GM19025 (cell line): ENCODE measurements around the gene EDEM1.
"Not testable (repeated sequence)": the region's sequence is repeated elsewhere in the genome, so short reads cannot be mapped to it uniquely, and the experiment has no call there.

ENCODE experiments used
- ATAC-seq: cut with Tn5 transposase; IDR thresholded peaks from one replicate; pipeline ENCODE4 v1.9.1; 2021; ENCODE audit warnings: mild to moderate bottlenecking, low read depth, moderate library complexity; ENCODE audit not compliant: unreplicated experiment

Gene EDEM1

DNA sequence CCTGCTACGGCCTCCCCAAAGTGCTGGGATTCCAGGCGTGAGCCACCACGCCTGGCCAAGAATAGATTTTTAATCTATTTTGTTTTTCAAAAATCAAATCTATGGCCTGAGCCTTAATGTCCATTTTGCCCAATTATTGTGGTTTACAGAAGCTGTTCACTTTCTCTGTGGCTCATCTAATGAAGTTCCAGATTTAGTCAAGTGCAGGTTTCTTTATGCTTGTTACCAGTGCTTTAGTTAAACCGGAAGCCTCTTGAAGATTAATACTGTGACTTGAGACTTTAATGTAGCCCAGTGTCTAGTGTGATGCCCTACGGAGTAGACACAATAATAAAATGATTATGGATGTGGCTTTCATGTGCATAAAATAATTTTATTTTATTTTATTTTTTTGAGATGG is 16.5 kb upstream of the EDEM1 start:
- no peak for ATAC-seq

DNA sequence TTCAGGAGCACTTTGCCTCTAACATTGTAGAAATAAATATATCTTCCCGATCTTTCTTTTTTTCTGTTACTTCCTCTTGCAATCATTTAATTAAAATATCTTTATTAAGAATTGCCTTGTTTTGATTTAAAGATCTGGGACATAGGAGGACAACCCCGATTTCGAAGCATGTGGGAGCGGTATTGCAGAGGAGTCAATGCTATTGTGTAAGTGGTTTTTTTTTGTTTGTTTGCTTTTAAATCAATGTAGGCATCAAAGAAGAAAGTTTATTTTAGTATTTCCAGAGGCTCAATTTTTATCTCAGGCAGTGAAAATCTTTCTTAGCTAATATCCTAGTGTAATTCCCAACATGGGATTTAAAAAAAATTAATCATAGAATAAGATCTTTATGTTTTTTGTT is 15.5 kb upstream of the EDEM1 start:
- ATAC-seq, result no peak

DNA sequence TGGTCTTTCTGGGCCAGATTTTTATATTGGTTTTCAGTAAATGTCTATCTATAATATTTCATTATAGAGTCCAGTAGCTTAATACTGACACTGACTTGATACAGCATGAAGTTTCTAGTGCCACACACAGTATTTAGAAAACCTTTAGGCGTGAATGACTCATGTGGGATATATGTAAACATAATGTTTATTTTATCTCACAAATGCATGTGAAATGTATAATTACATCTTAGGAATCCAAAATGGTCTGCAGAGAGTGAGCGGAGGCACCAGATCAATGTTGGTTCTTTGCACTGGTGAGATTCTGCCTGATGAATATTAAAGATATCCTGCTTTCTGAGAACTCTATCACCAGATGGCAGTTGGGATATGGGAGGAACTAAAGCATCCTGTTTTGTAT is 8.5 kb upstream of the EDEM1 start:
- not testable (repeated sequence) for ATAC-seq

GRCh38 chr3:5181469-5182141 is 5.9 kb upstream of the EDEM1 start:
- ATAC-seq, result peak; percentile 67

DNA sequence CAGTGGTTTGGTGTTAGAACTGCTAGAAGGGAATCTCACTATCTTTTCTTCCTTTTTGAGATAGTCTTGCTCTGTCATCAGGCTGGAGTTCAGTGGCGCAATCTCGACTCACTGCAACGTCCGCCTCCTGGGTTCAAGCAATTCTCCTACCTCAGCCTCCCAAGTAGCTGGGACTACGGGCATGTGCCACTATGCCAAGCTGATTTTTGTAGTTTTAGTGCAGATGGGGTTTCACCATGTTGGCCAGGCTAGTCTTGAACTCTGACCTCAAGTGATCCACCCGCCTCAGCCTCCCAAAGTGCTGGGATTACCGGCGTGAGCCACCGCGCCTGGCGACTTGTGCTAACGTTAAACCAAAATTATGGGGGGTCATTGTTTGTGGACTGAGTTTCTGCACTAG is 3.8 kb upstream of the EDEM1 start:
- ATAC-seq, result not testable (repeated sequence)

GRCh38 chr3:5184499-5184898 is 3.0 kb upstream of the EDEM1 start:
- ATAC-seq, result no peak

DNA sequence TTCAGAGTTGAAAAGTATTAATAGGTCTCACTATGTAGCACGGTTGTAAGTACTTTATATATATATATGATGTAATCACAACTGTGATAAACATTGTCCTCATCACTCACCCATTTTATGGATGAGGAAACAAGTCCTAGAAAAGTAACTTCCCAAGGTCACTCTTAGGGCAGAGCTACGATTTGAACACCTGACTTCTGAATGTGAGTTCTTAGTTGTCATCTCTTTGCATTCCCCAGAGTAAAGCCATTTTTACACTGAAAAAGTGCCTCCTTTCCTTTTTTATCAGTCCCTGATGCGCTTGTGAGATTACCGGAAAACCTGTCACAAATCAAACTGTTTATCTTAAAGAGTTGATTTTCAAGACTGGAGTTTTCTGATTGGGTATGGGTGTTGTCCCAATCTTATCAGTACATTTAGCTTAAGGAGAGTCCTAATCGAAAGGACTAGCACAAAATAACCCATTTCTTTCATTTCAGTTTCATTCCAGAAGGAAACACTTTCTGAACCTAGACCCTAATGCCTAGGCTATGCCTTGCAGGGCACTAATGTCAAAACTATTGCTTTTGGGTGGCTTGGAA is 2.3 kb upstream of the EDEM1 start:
- ATAC-seq, result no peak

- ATAC-seq, result no peak
Observed at GRCh38 chr3:5186089-5186857, 1.2 kb upstream of the EDEM1 start.

GRCh38 chr3:5186858-5187155 is 700 bp upstream of the EDEM1 start:
- ATAC-seq, result no peak

DNA sequence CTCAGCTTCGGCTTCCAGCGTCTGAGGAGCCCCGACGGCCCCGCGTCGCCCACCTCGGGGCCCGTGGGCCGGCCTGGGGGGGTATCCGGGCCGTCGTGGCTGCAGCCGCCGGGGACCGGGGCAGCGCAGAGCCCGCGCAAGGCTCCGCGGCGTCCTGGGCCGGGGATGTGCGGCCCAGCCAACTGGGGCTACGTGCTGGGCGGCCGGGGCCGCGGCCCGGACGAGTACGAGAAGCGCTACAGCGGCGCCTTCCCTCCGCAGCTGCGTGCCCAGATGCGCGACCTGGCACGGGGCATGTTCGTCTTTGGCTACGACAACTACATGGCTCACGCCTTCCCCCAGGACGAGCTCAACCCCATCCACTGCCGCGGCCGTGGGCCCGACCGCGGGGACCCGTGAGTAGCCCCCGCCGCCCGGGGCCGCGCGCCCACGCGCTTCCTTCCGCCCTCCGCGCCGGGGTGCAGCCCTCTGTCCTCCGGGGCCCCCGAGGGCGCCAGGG is 462 bp downstream of the EDEM1 start:
- ATAC-seq, result peak; percentile 11

- no peak for ATAC-seq
Observed at GRCh38 chr3:5188419-5189221, 1.1 kb downstream of the EDEM1 start.

DNA sequence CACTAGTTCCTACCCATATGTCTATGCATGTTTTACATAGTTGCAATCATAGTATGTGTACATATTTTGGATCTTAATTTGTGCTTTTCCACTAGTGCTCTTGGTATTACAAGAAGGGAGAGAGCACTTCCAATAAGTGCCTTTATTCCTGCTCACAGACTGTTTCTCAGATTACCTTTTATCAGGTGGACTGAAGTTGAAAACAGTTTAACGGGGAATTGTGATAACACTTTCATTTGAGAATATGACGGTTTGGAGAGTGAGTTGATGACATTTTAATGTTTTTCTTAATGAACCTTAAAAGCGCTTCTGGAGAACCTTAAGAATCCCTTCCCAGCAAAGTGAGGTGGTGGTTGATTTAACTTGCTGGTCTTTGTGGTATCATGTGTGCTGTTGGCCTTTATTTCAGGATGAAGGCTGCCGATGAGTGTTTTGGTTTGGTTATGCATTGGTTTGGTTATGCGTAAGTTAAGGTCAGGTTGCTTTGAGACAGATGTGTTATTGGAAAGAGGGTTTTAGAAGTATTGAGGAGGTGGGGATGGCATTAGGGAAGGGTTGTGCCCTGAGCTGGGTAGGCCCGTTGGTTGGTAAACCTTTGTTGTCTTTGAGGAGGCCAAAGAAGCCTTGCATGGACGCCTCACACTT is 2.8 kb downstream of the EDEM1 start:
- no peak for ATAC-seq

- no peak for ATAC-seq
Observed at GRCh38 chr3:5191555-5192304, 4.2 kb downstream of the EDEM1 start.

- ATAC-seq, result no peak
Observed at GRCh38 chr3:5192571-5193365, 5.3 kb downstream of the EDEM1 start.

- no peak for ATAC-seq
Observed at GRCh38 chr3:5194341-5194740, 6.8 kb downstream of the EDEM1 start.

DNA sequence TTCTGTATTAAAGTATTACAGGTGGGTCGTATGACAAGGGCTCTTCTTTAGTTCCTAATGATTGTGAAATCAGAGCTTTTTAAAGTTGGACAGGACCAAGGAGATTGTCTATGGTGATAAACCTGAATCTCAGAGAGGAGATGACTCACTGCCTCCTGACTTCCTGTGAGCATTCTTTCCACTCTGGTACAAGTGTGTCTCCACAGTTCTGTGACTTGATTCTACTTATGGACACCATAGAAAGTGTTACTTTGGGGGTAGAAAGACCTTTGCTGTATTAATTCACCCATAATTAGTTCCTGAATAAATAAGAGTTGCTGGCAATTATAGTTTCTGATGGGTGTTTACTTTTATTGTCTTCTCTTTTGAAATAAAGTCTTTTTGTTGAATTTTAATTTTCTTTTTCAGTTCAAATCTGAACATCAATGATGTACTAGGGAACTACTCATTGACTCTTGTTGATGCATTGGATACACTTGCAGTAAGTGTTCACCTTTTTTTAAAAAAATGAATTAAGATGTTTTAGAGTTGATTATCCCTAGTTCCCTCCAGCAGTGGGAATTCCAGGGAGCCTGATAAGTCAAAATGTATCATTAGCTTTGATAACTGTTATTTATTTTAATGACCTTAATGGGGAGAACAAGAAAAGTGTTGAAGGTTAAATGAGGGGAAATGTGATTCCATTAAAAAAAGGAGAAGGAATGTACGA is 7.4 kb downstream of the EDEM1 start:
- ATAC-seq, result no peak

DNA sequence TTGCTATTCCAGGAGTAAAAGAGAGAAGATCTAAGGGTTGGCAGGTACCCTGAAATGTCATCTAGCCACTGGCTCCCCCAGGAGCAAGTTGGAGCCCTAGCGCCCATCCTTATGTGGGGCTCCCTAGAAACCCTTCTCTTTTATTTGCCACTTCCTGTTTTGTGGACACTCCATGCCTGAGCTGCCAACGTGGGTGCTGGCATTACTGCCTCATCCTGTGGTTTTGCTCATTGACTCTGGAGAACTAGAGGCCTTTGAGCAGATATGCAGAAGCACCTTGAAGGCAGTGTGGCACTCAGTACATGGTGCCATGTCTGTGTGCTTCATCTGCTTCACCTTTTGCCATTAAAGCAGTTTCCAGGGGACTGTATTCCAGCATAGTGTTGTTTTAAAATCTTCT is 8.1 kb downstream of the EDEM1 start:
- ATAC-seq, result no peak

- ATAC-seq, result no peak
Observed at GRCh38 chr3:5197022-5197421, 9.5 kb downstream of the EDEM1 start.
